ENCODE measurements around the gene BRCA1.
A peak's percentile ranks its signal among the peaks of the same experiment; 100 is the strongest.
"Not testable (repeated sequence)": the region's sequence is repeated elsewhere in the genome, so short reads cannot be mapped to it uniquely, and the experiment has no call there.

The BRCA1 gene

GRCh38 chr17:43125133-43125966, at the start of gene BRCA1:
Gene BRCA1 (minus strand): TSS chr17:43125364. CDS start chr17:43124096, 1,268 bp downstream.
- peak; percentile 97 for DNase-seq

GRCh38 chr17:43171586-43172487, 46.7 kb upstream of the BRCA1 start:
- DNase-seq: peak; percentile 63

- DNase-seq: peak; percentile 98
Observed at GRCh38 chr17:43170766-43171585, 45.8 kb upstream of the BRCA1 start, which contains the start of gene NBR1. Gene NBR1 (plus strand): TSS chr17:43171214. CDS start chr17:43175800, 4,586 bp downstream.

GRCh38 chr17:43170140-43170765, 45.1 kb upstream of the BRCA1 start:
- peak; percentile 95 for DNase-seq

- DNase-seq: peak; percentile 65
Observed at GRCh38 chr17:43169561-43170139, 44.5 kb upstream of the BRCA1 start.

GRCh38 chr17:43165971-43166370, 40.8 kb upstream of the BRCA1 start:
- not testable (repeated sequence) for DNase-seq

- not testable (repeated sequence) for DNase-seq
Observed at GRCh38 chr17:43159957-43160356, 34.8 kb upstream of the BRCA1 start.

- not testable (repeated sequence) for DNase-seq
Observed at GRCh38 chr17:43159232-43159631, 34.1 kb upstream of the BRCA1 start.

- no peak for DNase-seq
Observed at GRCh38 chr17:43155666-43156065, 30.5 kb upstream of the BRCA1 start.

- not testable (repeated sequence) for DNase-seq
Observed at GRCh38 chr17:43153197-43153835, 28.2 kb upstream of the BRCA1 start.

- DNase-seq: no peak
Observed at GRCh38 chr17:43151880-43152456, 26.8 kb upstream of the BRCA1 start.

- DNase-seq: no peak
Observed at GRCh38 chr17:43146649-43147048, 21.5 kb upstream of the BRCA1 start.

- DNase-seq: no peak
Observed at GRCh38 chr17:43143201-43143600, 18.0 kb upstream of the BRCA1 start.

- DNase-seq: no peak
Observed at GRCh38 chr17:43142153-43142552, 17.0 kb upstream of the BRCA1 start.

GRCh38 chr17:43140396-43141332, 15.5 kb upstream of the BRCA1 start:
- no peak for DNase-seq

- DNase-seq: not testable (repeated sequence)
Observed at GRCh38 chr17:43138531-43138930, 13.4 kb upstream of the BRCA1 start.

- not testable (repeated sequence) for DNase-seq
Observed at GRCh38 chr17:43136574-43136973, 11.4 kb upstream of the BRCA1 start.

GRCh38 chr17:43135454-43135819, 10.3 kb upstream of the BRCA1 start:
- DNase-seq: no peak

GRCh38 chr17:43134774-43135453, 9.8 kb upstream of the BRCA1 start:
- no peak for DNase-seq
